ENCODE results near the gene LRRTM3.

The LRRTM3 gene

GRCh38 chr10:67036808-67037207 is 111.0 kb downstream of the LRRTM3 start:
- no peak for DNase-seq

GRCh38 chr10:67043041-67043440 is 117.2 kb downstream of the LRRTM3 start:
- DNase-seq = no peak

- no peak for DNase-seq
Measured at GRCh38 chr10:67045404-67045803, 119.6 kb downstream of the LRRTM3 start.

- DNase-seq = no peak
Measured at GRCh38 chr10:67046507-67046906, 120.7 kb downstream of the LRRTM3 start.

- no peak for DNase-seq
Measured at GRCh38 chr10:67049988-67050387, 124.2 kb downstream of the LRRTM3 start.

- DNase-seq = no peak
Measured at GRCh38 chr10:67050415-67050814, 124.6 kb downstream of the LRRTM3 start.

GRCh38 chr10:67072654-67073053 is 146.8 kb downstream of the LRRTM3 start:
- DNase-seq = no peak

- no peak for DNase-seq
Measured at GRCh38 chr10:67075491-67075971, 149.7 kb downstream of the LRRTM3 start.

GRCh38 chr10:67076144-67076543 is 150.3 kb downstream of the LRRTM3 start:
- DNase-seq = no peak

GRCh38 chr10:67077376-67077775 is 151.5 kb downstream of the LRRTM3 start:
- no peak for DNase-seq

- DNase-seq = no peak
Measured at GRCh38 chr10:67079126-67079525, 153.3 kb downstream of the LRRTM3 start.

- DNase-seq = no peak
Measured at GRCh38 chr10:67086327-67087134, 160.7 kb downstream of the LRRTM3 start.

- no peak for DNase-seq
Measured at GRCh38 chr10:67087135-67087425, 161.2 kb downstream of the LRRTM3 start.

- DNase-seq = no peak
Measured at GRCh38 chr10:67088036-67088435, 162.2 kb downstream of the LRRTM3 start.

GRCh38 chr10:67095531-67095930 is 169.7 kb downstream of the LRRTM3 start:
- DNase-seq = no peak

- DNase-seq = no peak
Measured at GRCh38 chr10:67098461-67098860, 172.6 kb downstream of the LRRTM3 start.

GRCh38 chr10:67100951-67101350 is 175.1 kb downstream of the LRRTM3 start:
- DNase-seq = no peak

- DNase-seq = no peak
Measured at GRCh38 chr10:67107670-67108069, 181.8 kb downstream of the LRRTM3 start.

GRCh38 chr10:67110286-67110685 is 184.4 kb downstream of the LRRTM3 start:
- no peak for DNase-seq

- no peak for DNase-seq
Measured at GRCh38 chr10:67112765-67113164, 186.9 kb downstream of the LRRTM3 start.

GRCh38 chr10:67114945-67115344 is 189.1 kb downstream of the LRRTM3 start:
- no peak for DNase-seq

- DNase-seq = no peak
Measured at GRCh38 chr10:67115972-67116371, 190.1 kb downstream of the LRRTM3 start.

GRCh38 chr10:67119651-67120050 is 193.8 kb downstream of the LRRTM3 start:
- DNase-seq = no peak

- no peak for DNase-seq
Measured at GRCh38 chr10:67127441-67127840, 201.6 kb downstream of the LRRTM3 start.

- no peak for DNase-seq
Measured at GRCh38 chr10:67140641-67141040, 214.8 kb downstream of the LRRTM3 start.
